ENCODE results near the gene DCAKD.

The DCAKD gene

DNA sequence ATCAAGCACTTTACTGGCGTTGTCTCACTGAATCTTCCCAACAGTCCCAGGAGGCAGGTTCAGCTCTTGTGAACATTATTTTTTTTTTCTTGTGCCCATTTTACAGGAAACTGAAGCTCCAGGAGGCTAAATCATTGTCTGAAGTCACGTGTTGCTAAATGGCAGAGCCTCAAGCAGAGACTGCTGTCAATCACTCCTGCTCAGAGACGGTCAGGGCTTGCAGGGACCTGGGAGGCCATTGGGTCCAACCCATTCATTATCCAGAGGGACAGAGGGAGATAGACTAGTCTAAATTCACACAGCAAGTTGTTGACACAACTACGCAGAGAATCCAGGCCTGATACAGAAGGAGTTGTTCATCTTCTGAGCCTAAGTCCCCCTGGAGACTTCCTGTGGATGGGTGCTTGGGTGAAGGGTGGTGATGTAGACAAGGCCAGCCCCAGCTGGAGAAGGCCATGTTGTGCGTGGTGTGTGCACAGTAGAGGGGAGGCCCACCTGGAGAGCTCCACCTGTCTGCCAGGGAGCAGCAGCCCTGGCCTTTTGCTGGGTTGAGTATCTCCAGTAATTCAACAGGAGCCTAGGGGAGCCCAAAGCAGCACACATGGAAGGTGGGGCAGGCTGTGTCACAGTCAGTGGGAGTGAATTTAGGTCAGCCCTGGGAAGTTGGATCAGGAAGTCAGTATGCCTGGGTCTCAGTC is 59.0 kb downstream of the DCAKD start:
- no peak for DNase-seq (ENCODE audit: low read depth)
- no peak overlapping the region for H3K4me3 ChIP-seq (ENCODE audit: low read depth, low read length)
- TF ChIP-seq, protein P1, sequence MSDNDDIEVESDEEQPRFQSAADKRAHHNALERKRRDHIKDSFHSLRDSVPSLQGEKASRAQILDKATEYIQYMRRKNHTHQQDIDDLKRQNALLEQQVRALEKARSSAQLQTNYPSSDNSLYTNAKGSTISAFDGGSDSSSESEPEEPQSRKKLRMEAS (IDR thresholded peaks at IDR 0.05; ENCODE audit: low read depth, low read length) = no peak
- TF ChIP-seq MYC (IDR thresholded peaks at IDR 0.05; ENCODE audit: low read depth, low read length) = no peak
- TF ChIP-seq POLR2A (IDR thresholded peaks at IDR 0.05; ENCODE audit: extremely low read depth, insufficient read length) = no peak
- TF ChIP-seq, protein P2, sequence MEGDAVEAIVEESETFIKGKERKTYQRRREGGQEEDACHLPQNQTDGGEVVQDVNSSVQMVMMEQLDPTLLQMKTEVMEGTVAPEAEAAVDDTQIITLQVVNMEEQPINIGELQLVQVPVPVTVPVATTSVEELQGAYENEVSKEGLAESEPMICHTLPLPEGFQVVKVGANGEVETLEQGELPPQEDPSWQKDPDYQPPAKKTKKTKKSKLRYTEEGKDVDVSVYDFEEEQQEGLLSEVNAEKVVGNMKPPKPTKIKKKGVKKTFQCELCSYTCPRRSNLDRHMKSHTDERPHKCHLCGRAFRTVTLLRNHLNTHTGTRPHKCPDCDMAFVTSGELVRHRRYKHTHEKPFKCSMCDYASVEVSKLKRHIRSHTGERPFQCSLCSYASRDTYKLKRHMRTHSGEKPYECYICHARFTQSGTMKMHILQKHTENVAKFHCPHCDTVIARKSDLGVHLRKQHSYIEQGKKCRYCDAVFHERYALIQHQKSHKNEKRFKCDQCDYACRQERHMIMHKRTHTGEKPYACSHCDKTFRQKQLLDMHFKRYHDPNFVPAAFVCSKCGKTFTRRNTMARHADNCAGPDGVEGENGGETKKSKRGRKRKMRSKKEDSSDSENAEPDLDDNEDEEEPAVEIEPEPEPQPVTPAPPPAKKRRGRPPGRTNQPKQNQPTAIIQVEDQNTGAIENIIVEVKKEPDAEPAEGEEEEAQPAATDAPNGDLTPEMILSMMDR (IDR thresholded peaks at IDR 0.05; ENCODE audit: low read depth, low read length) = no peak

DNA sequence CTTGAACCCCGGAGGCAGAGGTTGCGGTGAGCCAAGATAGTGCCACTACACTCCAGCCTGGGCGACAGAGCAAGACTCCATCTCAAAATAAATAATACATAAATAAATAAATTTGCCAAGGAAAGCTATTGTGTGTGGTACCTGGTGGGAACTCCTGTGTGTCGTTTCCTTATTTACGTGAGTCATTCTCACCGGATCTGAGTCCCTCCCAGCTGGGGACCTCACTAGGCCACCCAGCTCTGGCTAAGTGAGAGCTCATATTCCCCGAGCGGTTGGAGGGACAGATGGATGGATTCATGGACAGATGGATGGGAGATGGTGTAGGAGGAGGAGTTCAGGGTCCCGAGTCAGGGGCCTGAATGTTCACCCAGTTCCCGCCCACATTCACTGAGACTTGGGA is 60.4 kb downstream of the DCAKD start:
- H3K4me3 ChIP-seq (ENCODE audit: low read depth, low read length) = no peak overlapping the region
- no peak for DNase-seq (ENCODE audit: low read depth)
- TF ChIP-seq MYC (IDR thresholded peaks at IDR 0.05; ENCODE audit: low read depth, low read length) (no peak), POLR2A (IDR thresholded peaks at IDR 0.05; ENCODE audit: extremely low read depth, insufficient read length) (no peak)
- TF ChIP-seq, protein P1 (IDR thresholded peaks at IDR 0.05; ENCODE audit: low read depth, low read length) = no peak
- TF ChIP-seq, protein P2 (IDR thresholded peaks at IDR 0.05; ENCODE audit: low read depth, low read length) = no peak

DNA sequence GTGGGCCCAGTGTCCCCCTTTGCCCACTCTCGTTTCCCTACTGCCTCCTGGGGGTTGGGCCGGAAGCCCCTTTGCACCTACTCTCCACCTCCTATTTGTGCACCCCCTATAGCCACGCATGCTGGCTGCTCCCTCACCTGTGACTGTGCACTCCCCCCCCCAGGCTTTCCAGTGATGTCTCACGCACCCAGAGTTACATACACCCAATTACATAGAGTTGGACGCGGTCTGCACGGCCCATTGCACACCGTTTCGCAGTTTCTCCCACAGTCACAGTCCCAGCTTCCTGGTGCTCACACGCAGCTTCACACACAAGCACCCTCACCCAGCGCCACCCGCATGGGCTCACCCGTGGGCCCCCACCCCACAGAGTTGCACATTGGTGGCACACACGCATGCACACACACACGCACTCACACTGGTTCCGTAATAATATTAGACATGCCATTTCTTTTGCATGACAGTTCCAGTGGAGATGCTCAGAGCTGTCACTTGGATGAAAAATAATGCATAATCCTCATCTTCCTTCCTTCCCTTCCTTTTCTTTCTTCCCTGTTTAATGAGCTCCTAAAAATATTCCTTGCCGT is 61.8 kb downstream of the DCAKD start:
- TF ChIP-seq MYC (IDR thresholded peaks at IDR 0.05; ENCODE audit: low read depth, low read length) = no peak
- TF ChIP-seq, protein P2 (IDR thresholded peaks at IDR 0.05; ENCODE audit: low read depth, low read length) = no peak
- no peak for TF ChIP-seq POLR2A (IDR thresholded peaks at IDR 0.05; ENCODE audit: extremely low read depth, insufficient read length)
- TF ChIP-seq, protein P1 (IDR thresholded peaks at IDR 0.05; ENCODE audit: low read depth, low read length) = no peak
- H3K4me3 ChIP-seq (ENCODE audit: low read depth, low read length) = no peak overlapping the region
- no peak for DNase-seq (ENCODE audit: low read depth)

DNA sequence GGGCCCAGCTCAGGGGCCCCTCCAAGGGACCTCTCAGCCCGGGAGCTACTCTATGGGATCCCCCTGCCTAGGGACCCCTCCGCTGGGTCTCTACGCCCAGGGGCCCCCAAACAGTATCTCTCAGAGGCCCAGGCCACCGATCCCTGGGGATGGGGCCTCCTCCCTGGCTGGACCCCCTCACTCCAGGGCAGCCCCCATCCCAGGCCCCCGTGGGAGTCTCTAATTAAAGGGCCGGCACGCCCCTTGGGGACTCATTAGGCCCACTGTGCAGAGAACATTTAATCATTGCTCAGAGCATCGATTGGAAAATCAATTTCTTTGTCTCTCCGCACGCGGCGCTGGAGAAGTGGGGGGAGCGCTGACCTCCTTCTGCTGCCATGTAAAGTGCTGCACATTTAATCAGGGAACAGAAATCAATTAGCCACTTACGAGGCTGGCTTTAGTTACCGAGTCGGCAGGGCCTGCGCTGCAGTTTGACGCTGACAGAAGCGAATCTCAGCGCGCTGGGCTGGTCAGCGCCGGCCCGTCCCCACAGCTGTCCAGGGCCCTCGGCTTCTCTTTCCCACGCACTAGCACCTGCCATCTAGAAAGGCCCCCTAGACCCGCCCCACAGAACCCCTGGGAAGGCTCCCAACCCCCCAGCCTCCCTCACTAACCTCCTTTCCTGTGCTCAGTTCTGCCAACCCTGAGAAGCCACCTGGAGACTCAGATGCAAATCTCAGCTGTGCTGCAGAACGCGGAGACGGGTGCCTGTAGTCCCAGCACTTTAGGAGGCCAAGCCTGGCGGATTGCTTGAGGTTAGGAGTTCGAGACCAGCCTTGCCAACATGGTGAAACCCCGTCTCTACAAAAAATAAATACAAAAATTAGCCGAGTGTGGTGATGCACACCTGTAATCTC is 63.1 kb downstream of the DCAKD start:
- no peak for TF ChIP-seq MYC (IDR thresholded peaks at IDR 0.05; ENCODE audit: low read depth, low read length)
- TF ChIP-seq, protein P2 (IDR thresholded peaks at IDR 0.05; ENCODE audit: low read depth, low read length) = no peak
- TF ChIP-seq POLR2A (IDR thresholded peaks at IDR 0.05; ENCODE audit: extremely low read depth, insufficient read length) = no peak
- TF ChIP-seq, protein P1 (IDR thresholded peaks at IDR 0.05; ENCODE audit: low read depth, low read length) = no peak
- H3K4me3 ChIP-seq (ENCODE audit: low read depth, low read length) = no peak overlapping the region
- DNase-seq (ENCODE audit: low read depth) = no peak

DNA sequence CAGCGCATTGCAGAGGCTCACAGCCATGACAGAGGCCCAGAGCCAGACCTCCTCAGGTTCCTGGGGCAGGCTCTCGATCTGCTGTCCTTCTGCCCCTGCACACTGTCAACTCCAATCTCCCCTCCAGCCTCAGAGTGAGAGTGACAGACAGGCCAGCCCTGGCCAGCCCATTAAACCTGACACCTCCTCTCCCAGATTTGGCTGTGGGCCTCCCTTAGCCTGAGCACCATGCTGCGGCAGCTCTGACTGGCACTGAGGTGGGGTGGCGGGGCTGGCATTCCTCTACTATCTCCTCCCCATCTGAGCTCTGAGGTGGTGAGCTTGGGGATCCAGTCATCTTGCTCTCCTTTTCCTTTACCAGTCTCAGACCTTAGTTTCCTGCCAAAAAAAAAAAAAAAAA is 67.9 kb downstream of the DCAKD start:
- no peak overlapping the region for H3K4me3 ChIP-seq (ENCODE audit: low read depth, low read length)
- TF ChIP-seq POLR2A (IDR thresholded peaks at IDR 0.05; ENCODE audit: extremely low read depth, insufficient read length) (no peak), MYC (IDR thresholded peaks at IDR 0.05; ENCODE audit: low read depth, low read length) (no peak)
- TF ChIP-seq, protein P2 (IDR thresholded peaks at IDR 0.05; ENCODE audit: low read depth, low read length) = no peak
- TF ChIP-seq, protein P1 (IDR thresholded peaks at IDR 0.05; ENCODE audit: low read depth, low read length) = no peak

More for the DNA sequence above, 67.9 kb downstream of the DCAKD start:
- no peak for DNase-seq (ENCODE audit: low read depth)

Data from NB4 (cell line).